HG02610 (cell line): ENCODE data around the gene DNM1.

Experiments
- ATAC-seq: cut with Tn5 transposase; IDR thresholded peaks from one replicate; pipeline ENCODE4 v1.9.1; 2021; ENCODE audit warnings: mild to moderate bottlenecking, moderate library complexity; ENCODE audit not compliant: unreplicated experiment

The DNM1 gene

GRCh38 chr9:128203024-128203706, at the start of gene DNM1:
Gene DNM1, plus strand, starts transcription at chr9:128203379. Its CDS starts 92 bp downstream, at chr9:128203471.
- peak; percentile 69 for ATAC-seq

GRCh38 chr9:128153947-128154695, 49.1 kb upstream of the DNM1 start:
- no peak for ATAC-seq

- no peak for ATAC-seq
These were observed 47.3 kb upstream of the DNM1 start for GRCh38 chr9:128155736-128156500.

- peak; percentile 21 for ATAC-seq
These were observed 43.7 kb upstream of the DNM1 start for GRCh38 chr9:128159522-128159783.

GRCh38 chr9:128159784-128160602, 43.2 kb upstream of the DNM1 start, which contains the start of gene BBLN:
Gene BBLN, plus strand, starts transcription at chr9:128160265. Its CDS starts 143 bp downstream, at chr9:128160408.
- ATAC-seq = peak; percentile 68

- peak; percentile 2 for ATAC-seq
These were observed 42.6 kb upstream of the DNM1 start for GRCh38 chr9:128160603-128160987.

GRCh38 chr9:128161215-128161902, 41.8 kb upstream of the DNM1 start:
- no peak for ATAC-seq

- no peak for ATAC-seq
These were observed 40.8 kb upstream of the DNM1 start for GRCh38 chr9:128162215-128163026.

- no peak for ATAC-seq
These were observed 40.1 kb upstream of the DNM1 start for GRCh38 chr9:128163027-128163515.

- no peak for ATAC-seq
These were observed 39.5 kb upstream of the DNM1 start for GRCh38 chr9:128163523-128164306.

GRCh38 chr9:128164307-128164885, 38.8 kb upstream of the DNM1 start:
- ATAC-seq = no peak

- no peak for ATAC-seq
These were observed 37.0 kb upstream of the DNM1 start for GRCh38 chr9:128166169-128166568.

GRCh38 chr9:128167209-128167608, 36.0 kb upstream of the DNM1 start:
- ATAC-seq = no peak

GRCh38 chr9:128168731-128169308, 34.4 kb upstream of the DNM1 start:
- no peak for ATAC-seq

GRCh38 chr9:128169492-128169891, 33.7 kb upstream of the DNM1 start:
- ATAC-seq = no peak

- ATAC-seq = no peak
These were observed 33.3 kb upstream of the DNM1 start for GRCh38 chr9:128169925-128170324.

- ATAC-seq = no peak
These were observed 29.1 kb upstream of the DNM1 start for GRCh38 chr9:128174062-128174461.

GRCh38 chr9:128175102-128175563, 28.0 kb upstream of the DNM1 start:
- ATAC-seq = no peak
